Measurements from ENCODE around the gene ADARB1. TPM values are rescaled to one million over a fixed set of nuclear protein-coding genes. Genes with fewer than 3 reads are reported as not detected.

Gene ADARB1
- total and polyA plus RNA-seq, 2 of the 4 experiments (the other 2 are of a cell fraction), result 39.8 to 47.3 TPM

- H4K5ac ChIP-seq (ENCODE audit: low read depth, low read length), result no peak overlapping the region
- DNase-seq (no peak), ATAC-seq (ENCODE audit: low read depth) (no peak)
- no peak overlapping the region for H4K8ac ChIP-seq (ENCODE audit: low read depth in 2 of 2, low read length in 2 of 2)
- no peak overlapping the region for H2AFZ ChIP-seq (replicated peaks; ENCODE audit: low read length, poor library complexity)
- H2AK9ac ChIP-seq (replicated peaks; ENCODE audit: low read depth, low read length, poor library complexity), result no peak overlapping the region
- no peak overlapping the region for H2AK5ac ChIP-seq (ENCODE audit: low read depth, low read length)
- H3K4ac ChIP-seq (ENCODE audit: low read depth, low read length), result no peak overlapping the region
- H2BK15ac ChIP-seq (ENCODE audit: low read depth, low read length), result no peak overlapping the region
- dilution Hi-C loops (cut with HindIII; ENCODE audit: low sequenced_read_pairs, unreplicated experiment), result no loop called here
- 87% methylated on average over 4 of the region's 15 CpGs; no CpG with 5 or more reads in 1 of the 2 experiments for WGBS, 2 experiments (ENCODE audit: extremely low coverage in 2 of 2, insufficient read length in 1 of 2)
- H2BK20ac ChIP-seq (ENCODE audit: low read depth, low read length), result no peak overlapping the region
- in situ Hi-C loops (cut with MboI; ENCODE audit: low sequenced_read_pairs), result no loop called here
- H3K9me3 ChIP-seq (ENCODE audit: control insufficient read depth, insufficient read depth, low read length), result no peaks in the 10 kb centered on the region
- no peak overlapping the region for H2BK120ac ChIP-seq (ENCODE audit: low read depth, low read length)
- H3K23ac ChIP-seq (ENCODE audit: low read depth, low read length), result no peak overlapping the region
- no peaks in the 10 kb centered on the region for H3K27me3 ChIP-seq (ENCODE audit: control insufficient read depth, insufficient read depth, low read length)
- ChIA-PET POLR2A (ENCODE audit: unreplicated experiment) (no interaction called here), CTCF (no interaction called here)
- H3K14ac ChIP-seq (replicated peaks; ENCODE audit: low read depth, low read length), result no peak overlapping the region
- BruUV-seq (replicated peaks), result no TSS peak
- no peak overlapping the region for H2BK5ac ChIP-seq (ENCODE audit: low read depth, low read length, poor library complexity, severe bottlenecking)
- intact Hi-C loops (cut with micrococcal nuclease), result no loop called here
- H3K79me1 ChIP-seq (ENCODE audit: low read depth in 1 of 2, low read length in 2 of 2), result peaks cover 3 to 91% of the 10 kb centered on the region in 2 experiments; a peak in 3 of 4 replicates
- no peak overlapping the region for H3K27ac ChIP-seq (ENCODE audit: insufficient read depth, low read length)
- no peak overlapping the region for H4K91ac ChIP-seq (ENCODE audit: insufficient read depth, low read depth, low read length)
- H3K4me1 ChIP-seq (ENCODE audit: control insufficient read depth, insufficient read depth, low read length), result peaks cover 27% of the 10 kb centered on the region
- peaks cover 98% of the 10 kb centered on the region for H4K20me1 ChIP-seq (ENCODE audit: insufficient read depth, low read length)
- H3K18ac ChIP-seq (ENCODE audit: low read depth, low read length), result no peak overlapping the region
- peaks cover 37% of the 10 kb centered on the region for H3K9me1 ChIP-seq (ENCODE audit: insufficient read depth, low read length)
- no peak overlapping the region for H3K9ac ChIP-seq (ENCODE audit: low read depth, low read length)
- no peak overlapping the region for H3K4me3 ChIP-seq (ENCODE audit: insufficient read depth, low read depth, low read length)
- H3K56ac ChIP-seq (ENCODE audit: extremely low read depth, insufficient read depth, low read length), result no peak overlapping the region
- TF ChIP-seq RFX5 (IDR thresholded peaks at IDR 0.05; ENCODE audit: low read depth, low read length) (no peak), USF2 (IDR thresholded peaks at IDR 0.05; ENCODE audit: low read depth, low read length) (no peak), RAD21 (IDR thresholded peaks at IDR 0.05; ENCODE audit: low read length) (no peak), SMC3 (IDR thresholded peaks at IDR 0.05; ENCODE audit: low read depth, low read length) (no peak), MXI1 (IDR thresholded peaks at IDR 0.05; ENCODE audit: borderline replicate concordance, low read depth, low read length) (no peak), MAZ (IDR thresholded peaks at IDR 0.05; ENCODE audit: borderline replicate concordance, low read depth, low read length) (no peak), CEBPB (IDR thresholded peaks at IDR 0.05; ENCODE audit: low read depth, low read length) (no peak)
- TF ChIP-seq, protein P1, sequence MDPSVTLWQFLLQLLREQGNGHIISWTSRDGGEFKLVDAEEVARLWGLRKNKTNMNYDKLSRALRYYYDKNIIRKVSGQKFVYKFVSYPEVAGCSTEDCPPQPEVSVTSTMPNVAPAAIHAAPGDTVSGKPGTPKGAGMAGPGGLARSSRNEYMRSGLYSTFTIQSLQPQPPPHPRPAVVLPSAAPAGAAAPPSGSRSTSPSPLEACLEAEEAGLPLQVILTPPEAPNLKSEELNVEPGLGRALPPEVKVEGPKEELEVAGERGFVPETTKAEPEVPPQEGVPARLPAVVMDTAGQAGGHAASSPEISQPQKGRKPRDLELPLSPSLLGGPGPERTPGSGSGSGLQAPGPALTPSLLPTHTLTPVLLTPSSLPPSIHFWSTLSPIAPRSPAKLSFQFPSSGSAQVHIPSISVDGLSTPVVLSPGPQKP (IDR thresholded peaks at IDR 0.05; ENCODE audit: borderline replicate concordance, low read depth, low read length), result no peak
- H3K4me2 ChIP-seq (ENCODE audit: low read depth, low read length), result no peak overlapping the region
- peaks cover 45% of the 10 kb centered on the region for H3K36me3 ChIP-seq (ENCODE audit: control insufficient read depth, insufficient read depth, low read length)
Observed at GRCh38 chr21:45086337-45086958, 12.1 kb downstream of the ADARB1 start.

Data from IMR-90 (cell line).